Posterior vena cava (tissue), 2 donors: ENCODE results near the gene NMU. TPM values are rescaled to one million over a fixed set of nuclear protein-coding genes. Genes with fewer than 3 reads are reported as not detected.
"Not testable (repeated sequence)": the region's sequence is repeated elsewhere in the genome, so short reads cannot be mapped to it uniquely, and the experiment has no call there.

ENCODE experiments used
- DNase-seq: peaks from one replicate; pipeline ENCODE4 v3.0.0-alpha.2; 2020; ENCODE audit warnings: low spot score
- intact Hi-C, 2 donors: fragments of 100-400 bp; cut with DNase I; formaldehyde crosslinking; loops; one replicate each; pipeline versions ENCODE4 v1.14.1 to v1.14.2; 2022 to 2023
- total RNA-seq, 2 donors: library from RNA; stranded (reverse); fragmentation: NEBNext Ultra II Directional; extraction: Animal tissue kit (Norgen Biotek cat#: 25700); gene quantifications; one replicate each; pipeline ENCODE4 v1.2.1, GENCODE V29; 2021
- donor health status: DM: yes; HTN: yes; CAD: no.
- donor health status: DM: yes; HTN: yes; CAD: no.

NMU gene
- total RNA-seq, 2 donors from 2014 or later = not detected

DNA sequence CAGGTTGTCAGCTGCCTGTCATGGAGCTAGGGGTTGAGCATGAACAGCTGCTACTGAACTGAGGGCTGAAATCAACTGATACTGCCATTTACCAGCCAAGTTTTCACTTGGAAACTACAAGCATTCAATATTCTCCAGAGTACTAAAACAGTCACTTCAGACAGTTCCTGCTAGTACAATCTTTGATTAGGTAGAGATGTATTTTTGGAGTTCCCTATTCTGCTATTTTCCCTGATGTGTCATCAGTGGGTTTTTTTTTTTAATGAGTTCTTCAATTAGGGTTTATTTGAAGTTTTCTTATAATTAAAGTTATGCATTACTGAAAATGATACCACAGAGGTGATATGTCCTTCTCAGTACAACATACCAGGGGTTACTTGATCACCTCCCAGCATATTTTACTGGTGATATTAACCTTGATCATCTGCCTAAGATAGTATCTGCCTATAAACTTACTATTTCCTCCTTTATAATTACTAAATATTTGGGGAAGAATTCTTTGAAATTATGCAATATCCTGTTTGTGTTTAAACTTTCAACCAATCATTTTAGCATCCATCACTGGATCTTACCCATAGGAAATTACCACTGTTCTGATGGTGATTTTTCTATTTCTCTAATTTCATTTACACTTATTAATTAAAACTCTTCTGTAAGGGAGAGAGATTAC lies 57.6 kb downstream of the NMU start:
- no peak for DNase-seq
- intact Hi-C loops = no loop called here

DNA sequence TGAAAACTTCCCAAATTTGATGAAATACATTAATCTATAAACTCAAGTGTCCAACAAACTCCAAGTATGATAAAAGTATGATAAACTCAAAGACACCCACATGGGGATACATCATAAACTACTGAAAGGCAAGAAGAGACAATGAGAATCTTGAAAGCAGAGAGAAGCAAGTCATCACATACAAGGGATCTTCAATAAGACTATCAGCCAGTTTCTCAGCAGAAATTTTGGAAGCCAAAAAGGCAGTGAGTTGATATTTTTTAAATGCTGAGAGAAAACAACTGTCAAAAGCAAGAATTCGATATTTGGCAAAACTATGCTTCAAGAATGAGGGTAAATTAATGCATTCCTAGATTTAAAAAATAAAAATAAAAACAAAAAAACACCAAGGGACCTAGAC lies 60.6 kb downstream of the NMU start:
- intact Hi-C loops = no loop called here
- no peak for DNase-seq

DNA sequence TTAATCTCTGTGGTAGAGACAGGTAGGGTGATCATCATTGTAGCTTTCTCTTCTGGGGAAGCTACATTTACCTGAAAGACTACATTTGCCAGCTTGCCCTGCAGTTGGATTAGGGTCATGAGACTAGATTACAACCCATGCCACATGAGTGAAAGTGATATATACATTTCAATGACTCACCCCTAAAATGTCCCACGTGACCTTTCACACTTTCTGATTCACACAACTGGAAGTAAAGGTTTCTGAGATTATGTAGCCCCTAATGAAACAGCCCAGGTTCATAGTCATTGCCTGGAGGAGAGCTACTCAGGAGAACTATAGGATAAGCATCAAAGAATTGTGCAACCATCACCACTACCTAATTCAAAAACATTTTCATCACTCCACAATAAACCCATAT lies 61.8 kb downstream of the NMU start:
- DNase-seq = no peak
- intact Hi-C loops = no loop called here

DNA sequence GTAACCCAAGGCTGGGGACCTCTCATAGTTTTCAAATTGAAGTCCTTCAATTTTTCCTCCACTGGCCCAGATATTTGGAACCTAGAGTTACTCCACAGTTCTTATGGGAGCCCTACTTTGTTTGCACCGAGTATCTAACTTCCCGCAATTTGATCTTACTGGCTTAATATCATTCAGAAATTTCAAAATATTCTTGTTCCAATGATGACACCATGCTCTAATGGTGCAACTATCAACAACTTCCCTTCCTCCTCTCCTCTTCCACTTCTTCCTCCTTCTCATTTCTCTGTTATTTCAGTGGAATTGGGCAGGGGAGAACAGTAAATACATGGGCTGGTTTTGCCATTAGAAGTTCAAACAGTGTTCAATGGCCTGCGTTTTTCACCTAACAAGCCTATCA lies 64.3 kb downstream of the NMU start:
- DNase-seq = no peak
- intact Hi-C loops = no loop called here

DNA sequence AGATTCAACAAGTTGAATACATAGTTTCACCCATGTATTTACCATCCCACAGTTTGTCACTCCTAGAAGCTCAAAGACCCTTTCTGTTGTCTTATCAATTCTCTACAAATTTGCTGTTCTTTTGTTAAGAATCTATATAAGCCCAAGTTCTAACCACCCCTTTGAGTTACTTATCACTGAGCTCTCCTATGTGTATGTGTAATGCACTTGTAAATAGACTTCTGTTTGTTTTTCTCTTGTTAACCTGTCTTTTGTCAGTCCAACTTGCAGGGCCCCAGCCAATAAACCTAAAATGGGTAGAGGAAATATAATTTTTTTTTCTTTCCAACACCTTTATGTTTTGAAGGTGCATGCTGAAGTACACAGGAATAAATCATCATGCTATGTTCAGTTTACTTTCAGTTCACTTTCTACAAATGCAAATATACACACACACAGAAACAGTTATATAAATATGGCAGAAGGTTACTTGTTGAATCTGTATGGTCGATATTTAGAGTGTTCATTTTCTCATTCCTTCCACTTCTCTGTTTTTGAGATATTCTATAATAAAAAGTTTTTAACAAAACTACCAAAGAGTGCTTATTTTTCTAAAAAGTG lies 67.1 kb downstream of the NMU start:
- DNase-seq = no peak
- intact Hi-C loops = no loop called here

DNA sequence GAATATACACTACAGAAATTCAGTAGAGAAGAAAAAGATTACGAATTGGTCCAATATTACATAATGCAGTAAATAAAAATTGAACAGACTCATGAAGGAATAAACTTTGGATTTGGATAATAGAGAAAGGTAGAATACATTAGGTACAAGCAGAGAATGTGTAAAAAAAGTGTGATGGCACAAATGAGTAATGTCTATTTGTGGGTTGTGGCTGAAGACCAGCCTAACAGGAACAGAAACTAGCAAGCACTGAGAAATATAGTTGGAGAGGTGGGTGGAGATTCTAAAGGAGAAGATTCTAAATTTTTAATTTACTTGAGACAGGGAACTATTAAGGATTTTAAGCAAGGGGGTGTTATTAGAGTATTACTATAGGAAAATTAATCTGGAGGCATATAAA lies 74.2 kb downstream of the NMU start:
- intact Hi-C loops = no loop called here
- no peak for DNase-seq

DNA sequence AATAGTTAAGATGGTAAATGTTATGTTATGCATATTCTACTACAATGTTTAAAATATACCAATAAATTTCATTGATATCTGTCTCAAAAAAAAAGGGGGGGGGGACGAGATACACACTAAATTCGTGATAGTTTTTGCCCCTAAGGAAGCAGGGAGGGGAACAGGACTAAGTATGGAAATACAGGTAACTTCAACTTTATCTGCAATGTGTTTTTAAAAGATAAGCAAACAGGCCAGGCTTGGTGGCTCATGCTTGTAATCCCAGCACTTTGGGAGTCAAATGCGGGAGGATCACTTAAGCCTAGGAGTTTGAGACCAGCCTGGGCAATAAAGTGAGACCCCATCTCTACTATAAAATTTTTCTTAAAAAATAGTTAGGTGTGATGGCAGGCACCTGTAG lies 76.0 kb downstream of the NMU start:
- intact Hi-C loops = no loop called here
- no peak for DNase-seq

DNA sequence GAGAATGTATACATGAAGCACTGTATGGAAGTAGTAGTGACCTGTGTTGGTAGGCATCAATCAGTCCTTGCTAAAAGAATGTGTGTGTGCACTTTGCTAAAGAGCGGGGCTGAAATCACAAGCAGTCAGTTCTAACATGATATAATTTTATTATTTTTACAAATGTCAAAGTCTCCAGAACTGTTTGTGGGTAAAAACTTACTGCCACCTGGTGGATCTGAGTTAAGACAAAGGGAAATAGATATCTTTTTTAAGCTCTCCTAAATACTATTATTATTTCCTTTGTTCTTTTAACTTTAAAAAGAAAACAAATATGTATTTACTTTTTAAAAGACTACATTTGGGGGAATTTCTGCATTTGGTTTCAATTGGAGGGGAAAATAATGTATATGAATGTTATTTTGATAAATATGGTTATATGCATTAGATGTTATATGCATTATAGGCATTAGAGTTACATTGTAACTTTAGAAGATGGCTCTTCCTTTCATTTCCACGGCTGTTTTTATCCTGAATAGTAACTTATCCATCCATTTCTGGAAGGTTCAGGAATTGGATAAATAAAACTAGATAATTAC lies 81.6 kb downstream of the NMU start:
- intact Hi-C loops = loop anchor here in 1 of 2 donors (5.0 kb wide), 1 partner anchor 512 kb away; no protein-coding TSS in a partner anchor
- DNase-seq = no peak

DNA sequence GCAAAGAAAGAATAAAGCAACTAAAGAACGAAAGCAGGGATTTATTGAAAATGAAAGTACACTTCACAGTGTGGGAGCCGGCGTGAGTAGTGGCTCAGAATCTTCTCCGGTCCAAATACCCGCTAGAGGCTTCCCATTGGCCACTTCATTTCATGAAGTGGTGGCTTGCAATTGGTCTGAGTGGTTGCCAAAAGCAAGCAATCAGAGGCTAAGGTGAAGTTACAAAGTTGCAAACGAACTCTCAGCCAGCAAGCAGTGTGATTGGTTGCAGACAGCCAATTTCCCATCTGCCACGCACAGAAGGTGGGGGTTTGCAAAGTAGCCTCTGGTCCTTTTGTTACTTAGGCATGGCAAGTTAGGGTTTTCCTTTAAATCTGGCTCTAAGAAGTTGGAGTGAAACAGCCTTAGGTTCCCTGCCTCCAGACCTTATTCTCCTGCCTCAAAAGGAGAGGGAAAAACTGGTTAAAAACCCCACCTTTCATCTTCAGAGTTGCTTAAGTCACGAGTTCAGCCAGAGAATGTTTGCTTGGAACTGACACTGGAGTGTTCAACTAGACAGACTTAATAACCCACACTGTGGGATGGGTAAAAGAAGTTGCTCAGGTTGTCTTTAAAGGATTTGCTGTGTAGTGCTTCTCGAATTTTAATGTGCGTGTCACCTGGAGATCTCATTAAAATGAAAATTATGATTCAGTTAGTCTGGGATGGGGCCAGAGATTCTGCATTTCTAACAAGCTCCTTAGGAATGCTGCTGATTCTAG lies 82.5 kb downstream of the NMU start:
- intact Hi-C loops = loop anchor here in 1 of 2 donors (5.0 kb wide), 1 partner anchor 511 kb away; no protein-coding TSS in a partner anchor
- no peak for DNase-seq

DNA sequence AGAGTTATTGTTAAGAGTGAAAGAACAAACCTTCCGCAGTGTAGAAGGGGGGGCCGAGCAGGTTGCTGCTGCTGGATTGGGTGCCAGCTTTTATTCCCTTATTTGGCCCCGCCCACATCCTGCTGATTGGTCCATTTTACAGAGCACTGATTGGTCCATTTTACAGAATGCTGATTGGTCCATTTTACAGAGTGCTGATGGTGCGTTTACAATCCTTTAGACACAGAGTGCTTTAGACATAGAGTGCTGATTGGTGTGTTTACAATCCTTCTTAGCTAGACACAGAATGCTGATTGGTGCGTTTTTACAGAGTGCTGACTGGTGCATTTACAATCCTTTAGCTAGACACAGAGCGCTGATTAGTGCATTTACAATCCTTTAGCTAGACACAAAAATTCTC lies 84.1 kb downstream of the NMU start:
- not testable (repeated sequence) for DNase-seq
- intact Hi-C loops = loop anchor here in 1 of 2 donors (5.0 kb wide), 1 partner anchor 510 kb away; no protein-coding TSS in a partner anchor

DNA sequence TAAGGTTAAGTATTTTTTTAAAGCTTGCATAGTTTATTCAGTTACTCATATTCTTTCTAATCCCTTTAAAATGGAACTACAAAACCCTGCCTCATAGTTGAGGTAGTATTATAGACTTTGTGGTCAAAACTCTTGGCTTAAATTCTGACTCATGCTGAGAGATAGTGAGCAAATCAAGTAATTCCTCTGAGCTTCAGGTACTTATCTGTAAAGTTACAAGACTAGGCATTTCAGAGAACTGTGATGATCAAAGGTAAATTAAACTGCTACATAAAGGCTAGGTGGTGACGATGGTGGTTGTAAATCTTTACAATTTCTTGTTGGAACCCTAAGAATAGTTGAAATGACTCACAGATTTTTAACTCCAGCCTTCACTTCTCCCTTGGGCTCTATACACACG lies 86.2 kb downstream of the NMU start:
- no peak for DNase-seq
- intact Hi-C loops = loop anchor here (5.0 to 10.0 kb wide), 3 partner anchors 195 to 508 kb away; partner anchors contain the start of gene SRD5A3 (in 1 of the 2)

DNA sequence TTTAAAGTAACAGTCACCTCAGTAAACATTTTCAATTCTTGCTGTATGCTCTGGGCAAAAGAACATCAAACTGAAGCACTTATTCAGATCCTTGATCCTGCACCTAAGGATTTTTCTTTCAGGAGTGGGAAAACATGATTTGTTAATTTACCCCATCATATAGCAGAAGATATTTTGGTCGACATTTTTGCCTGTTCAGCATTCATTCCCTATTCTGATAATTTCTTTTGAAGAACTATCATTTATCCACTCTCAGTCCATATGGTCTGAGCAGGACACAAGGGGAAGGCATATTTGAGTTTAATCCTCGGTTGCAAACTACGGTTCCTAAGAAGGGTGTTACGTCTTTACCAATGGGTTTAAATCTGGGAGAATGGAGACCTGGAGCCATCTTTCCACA lies 88.2 kb downstream of the NMU start:
- intact Hi-C loops = loop anchor here (5.0 to 10.0 kb wide), 2 partner anchors 193 to 201 kb away; partner anchors contain the start of gene SRD5A3 (in 1 of the 2)

DNA sequence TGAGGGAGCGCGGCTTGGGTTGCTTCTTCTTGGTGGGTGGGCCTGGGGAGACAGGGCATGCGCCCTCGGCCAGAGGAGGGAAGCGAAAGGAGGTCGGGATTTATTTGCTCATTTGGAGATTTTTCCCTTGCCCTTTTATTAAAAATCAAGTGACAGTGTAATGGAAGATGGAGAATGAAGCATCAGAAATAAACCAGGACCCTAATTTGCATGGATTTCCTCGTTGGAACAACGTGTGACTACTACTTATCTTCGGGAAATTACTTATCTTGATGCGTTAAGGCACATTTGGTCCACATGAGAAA lies 88.7 kb downstream of the NMU start:
- no peak for DNase-seq
- intact Hi-C loops = loop anchor here (5.0 to 10.0 kb wide), 2 partner anchors 193 to 200 kb away; partner anchors contain the start of gene SRD5A3 (in 1 of the 2)

More for the DNA sequence above, 88.2 kb downstream of the NMU start:
- no peak for DNase-seq

DNA sequence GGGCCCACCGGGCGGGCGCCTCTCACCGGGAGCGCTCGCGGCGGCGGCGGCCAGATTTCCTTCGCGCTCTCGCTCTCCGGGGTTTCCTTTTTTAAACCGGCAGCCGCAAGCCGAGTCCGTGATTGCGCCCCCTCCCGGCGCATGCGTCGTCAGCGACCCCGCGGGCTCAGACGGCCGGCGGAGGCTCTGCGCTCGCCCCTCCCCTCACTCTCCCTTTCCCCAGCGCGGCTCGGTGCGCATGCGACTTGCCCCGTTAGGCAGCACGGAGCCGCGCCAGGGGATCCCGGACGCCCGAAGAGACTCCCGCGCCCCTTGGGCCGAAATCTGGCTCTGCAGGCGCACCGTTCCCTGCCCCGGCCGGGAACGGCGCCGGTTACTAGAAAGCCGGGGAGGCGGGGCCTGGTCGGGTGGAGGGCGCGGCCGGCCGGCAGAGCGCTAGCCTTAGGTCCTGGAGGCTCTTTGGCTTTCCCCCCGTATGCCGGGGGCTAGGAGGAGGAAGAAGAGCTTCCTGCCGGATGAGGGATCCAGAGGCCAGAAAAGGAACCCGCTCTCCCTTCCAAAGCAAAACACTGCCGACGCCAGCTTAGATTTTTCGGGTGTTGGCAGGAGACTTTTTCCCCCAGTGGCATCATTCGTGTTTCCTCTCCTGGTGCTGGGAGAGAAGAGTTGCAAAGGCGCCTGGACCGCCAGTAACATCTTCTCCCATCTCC lies 89.2 kb downstream of the NMU start, which contains the start of gene CLOCK:
Gene CLOCK (minus strand): TSS at position 154 of the 710 bp plus-strand sequence. CDS start 64,124 bp downstream, outside the sequence.
- intact Hi-C loops = loop anchor here (5.0 to 10.0 kb wide), 2 partner anchors 192 to 200 kb away; partner anchors contain the start of gene SRD5A3 (in 1 of the 2)
- peak; percentile 96 for DNase-seq

DNA sequence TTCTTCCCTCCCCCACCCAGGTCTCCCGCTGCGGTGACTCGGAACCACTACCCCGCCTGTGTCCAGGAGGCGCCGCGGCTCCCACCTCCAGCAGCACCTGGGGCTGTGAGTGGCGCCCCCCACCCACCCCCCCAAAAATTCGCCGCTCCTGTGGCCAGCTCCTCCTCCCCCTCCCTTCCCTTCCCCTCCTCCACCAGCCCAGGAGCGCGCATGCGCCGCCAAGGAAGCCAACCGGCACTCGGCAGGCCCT lies 89.7 kb downstream of the NMU start:
- intact Hi-C loops = loop anchor here (5.0 to 10.0 kb wide), 2 partner anchors 192 to 199 kb away; partner anchors contain the start of gene SRD5A3 (in 1 of the 2)
- DNase-seq = no peak

DNA sequence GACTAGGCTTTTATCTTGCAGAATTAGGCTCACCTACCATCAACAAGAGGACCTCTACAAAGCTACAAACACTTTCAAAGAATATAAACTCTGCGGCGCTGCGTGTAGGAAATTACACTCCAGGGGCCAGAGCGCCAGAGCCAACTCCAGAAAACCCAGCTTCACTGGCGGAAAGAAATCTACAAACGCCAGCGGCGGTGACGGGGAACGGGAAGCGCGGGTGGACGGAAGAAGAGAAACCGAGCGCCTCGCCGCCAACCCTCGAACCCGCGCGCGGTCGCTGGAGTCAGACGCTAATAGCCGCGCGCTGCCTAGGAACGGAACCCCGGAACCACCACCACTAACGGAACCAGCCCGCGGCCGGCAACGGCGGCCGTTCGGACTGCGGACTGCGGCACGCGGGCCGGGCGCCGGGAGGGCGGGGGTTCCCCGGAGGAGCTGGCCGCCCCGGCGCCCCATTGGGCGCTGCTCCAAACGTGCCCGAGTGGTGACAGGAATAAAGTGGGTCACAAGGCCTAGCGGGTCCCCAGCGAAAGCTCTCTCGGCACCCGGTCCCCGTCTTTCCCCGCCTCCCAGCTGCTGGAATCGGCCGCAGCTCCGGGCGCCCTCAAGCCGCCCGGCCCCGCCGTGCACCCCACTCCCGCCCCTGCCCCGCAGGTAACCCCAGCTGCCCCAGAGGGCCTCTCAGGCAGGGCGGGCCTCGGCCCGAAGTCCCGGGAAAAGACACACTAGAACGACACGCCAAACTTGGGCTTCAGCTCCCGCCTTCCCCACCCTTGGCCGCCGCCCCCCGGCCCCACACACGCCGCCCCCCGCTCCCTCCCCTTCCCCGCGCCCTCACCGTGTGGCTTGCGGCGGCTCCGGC lies 90.2 kb downstream of the NMU start:
- intact Hi-C loops = loop anchor here (5.0 to 10.0 kb wide), 2 partner anchors 191 to 199 kb away; partner anchors contain the start of gene SRD5A3 (in 1 of the 2)
- DNase-seq = peak; percentile 94
